GM18502 (cell line): ENCODE results near the gene C22orf42.
"Not testable (repeated sequence)": the region's sequence is repeated elsewhere in the genome, so short reads cannot be mapped to it uniquely, and the experiment has no call there.

Source experiments
- ATAC-seq: cut with Tn5 transposase; IDR thresholded peaks from one replicate; pipeline ENCODE4 v1.9.1; 2021; ENCODE audit warnings: mild to moderate bottlenecking; ENCODE audit not compliant: unreplicated experiment, poor library complexity

Gene C22orf42, protein sequence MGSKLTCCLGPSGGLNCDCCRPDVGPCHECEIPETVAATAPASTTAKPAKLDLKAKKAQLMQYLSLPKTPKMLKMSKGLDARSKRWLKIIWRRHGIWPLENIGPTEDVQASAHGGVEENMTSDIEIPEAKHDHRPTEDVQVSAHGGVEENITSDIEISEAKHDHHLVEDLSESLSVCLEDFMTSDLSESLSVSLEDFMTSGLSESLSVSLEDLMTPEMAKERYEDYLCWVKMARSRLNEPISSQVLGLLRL

DNA sequence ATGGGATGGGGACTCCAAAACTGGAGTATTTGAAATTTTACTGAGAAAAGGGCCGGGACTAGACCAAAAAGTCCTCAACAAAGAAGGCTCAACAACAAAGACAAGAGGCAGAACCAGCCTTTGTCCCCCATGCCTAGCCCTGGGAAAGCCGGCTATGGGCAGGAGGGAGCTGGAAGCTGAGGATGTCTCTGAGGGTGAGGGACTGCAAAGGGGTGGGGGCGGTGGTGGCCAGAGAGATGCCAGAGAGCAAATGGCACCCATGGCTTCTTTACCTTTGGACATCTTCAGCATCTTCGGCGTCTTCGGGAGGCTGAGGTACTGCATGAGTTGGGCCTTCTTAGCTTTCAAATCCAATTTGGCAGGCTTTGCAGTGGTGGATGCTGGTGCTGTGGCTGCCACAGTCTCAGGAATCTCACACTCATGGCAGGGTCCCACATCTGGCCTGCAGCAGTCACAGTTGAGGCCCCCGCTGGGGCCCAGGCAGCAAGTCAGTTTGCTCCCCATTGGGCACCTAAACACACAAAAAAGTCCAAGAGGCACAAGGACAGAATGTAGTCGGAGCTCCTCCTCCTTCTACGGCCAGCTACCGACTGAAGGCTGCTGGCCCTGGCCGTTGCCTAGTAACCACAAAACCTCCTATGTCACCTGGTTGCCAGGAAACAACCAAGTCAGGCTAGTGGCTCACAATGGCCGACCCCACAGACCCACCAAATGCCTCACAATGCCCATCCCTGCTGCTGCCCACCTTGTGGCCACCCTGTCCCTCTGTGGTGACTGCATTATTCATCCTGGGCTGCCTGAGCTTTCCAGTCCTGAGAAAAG lies at the start of gene C22orf42:
TSS of gene C22orf42 (minus strand) at position 592 of the 822 bp plus-strand sequence. CDS start at position 504, 88 bp downstream.
- no peak for ATAC-seq

- no peak for ATAC-seq
These were observed 49.6 kb upstream of the C22orf42 start for GRCh38 chr22:32208681-32209080.

DNA sequence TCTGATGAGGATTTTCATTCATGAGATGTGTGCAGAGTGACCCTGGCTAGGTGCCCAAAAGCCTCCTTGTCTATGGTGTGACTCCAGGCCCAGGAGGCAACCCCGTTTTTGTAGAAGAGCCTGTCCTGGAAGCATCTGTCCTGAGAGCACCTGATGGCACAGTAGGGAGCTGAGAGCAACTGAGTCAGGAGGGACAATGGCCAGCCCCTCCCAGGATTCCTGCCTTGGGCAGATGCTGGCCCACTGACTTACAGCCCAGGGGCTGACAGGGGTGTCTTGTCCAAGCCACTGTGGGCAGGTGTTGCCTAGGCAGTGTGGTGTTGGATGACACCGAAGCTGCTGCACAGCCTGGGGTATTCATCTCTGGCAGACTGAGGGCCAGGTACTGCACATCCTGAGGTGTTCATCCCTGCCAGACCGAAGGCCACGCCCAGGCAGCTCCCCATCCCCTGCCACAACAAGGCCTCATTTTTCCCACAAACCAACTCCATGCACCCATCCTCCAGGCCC lies 48.9 kb upstream of the C22orf42 start:
- ATAC-seq = no peak

- no peak for ATAC-seq
These were observed 48.0 kb upstream of the C22orf42 start for GRCh38 chr22:32206774-32207758.

DNA sequence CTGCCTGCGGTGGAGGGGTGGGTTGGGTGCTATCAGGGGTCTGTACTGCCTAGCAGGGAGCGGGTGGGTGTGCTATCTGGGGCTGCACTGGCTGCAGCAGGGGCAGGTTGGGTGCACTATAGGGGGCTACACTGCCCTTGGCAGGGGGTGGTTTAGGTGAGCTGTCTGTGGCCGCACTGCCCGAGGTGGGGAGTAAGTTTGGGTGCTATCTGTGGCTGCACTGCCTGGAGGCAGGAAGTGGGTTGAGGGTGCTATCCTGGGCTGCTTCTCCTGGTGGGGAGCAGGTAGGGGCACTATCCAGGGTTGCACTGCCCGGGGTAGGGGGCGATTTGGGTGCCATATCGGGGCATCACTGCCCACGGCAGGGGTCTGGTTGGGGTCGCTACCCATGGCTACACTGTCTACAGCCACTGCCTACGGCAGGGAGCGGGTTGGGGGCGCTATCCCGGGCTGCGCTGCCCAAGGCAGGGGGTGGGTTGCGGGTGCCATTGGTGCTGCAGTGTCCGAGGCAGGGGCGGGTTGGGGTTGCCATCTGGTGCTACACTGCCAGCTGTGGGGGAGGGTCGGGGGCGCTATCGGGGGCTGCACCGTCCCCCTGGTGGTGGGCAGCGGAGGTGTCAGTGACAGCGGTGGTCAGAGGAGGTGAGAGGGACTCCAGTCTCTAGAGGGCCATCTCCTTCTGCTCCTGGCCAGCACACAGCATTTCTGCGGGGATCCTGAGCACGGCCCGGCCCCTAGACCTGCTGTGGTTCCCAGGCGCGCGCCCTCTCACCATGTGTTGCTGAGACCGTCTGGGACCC lies 47.1 kb upstream of the C22orf42 start:
- no peak for ATAC-seq

- ATAC-seq = no peak
These were observed 46.0 kb upstream of the C22orf42 start, which contains the start of gene RFPL2 for GRCh38 chr22:32204856-32205722. TSS of gene RFPL2 (minus strand) at chr22:32205073. CDS start at chr22:32202451, 2,622 bp downstream.

GRCh38 chr22:32204040-32204855 lies 45.1 kb upstream of the C22orf42 start:
- no peak for ATAC-seq

GRCh38 chr22:32203181-32204039 lies 44.3 kb upstream of the C22orf42 start:
- no peak for ATAC-seq

DNA sequence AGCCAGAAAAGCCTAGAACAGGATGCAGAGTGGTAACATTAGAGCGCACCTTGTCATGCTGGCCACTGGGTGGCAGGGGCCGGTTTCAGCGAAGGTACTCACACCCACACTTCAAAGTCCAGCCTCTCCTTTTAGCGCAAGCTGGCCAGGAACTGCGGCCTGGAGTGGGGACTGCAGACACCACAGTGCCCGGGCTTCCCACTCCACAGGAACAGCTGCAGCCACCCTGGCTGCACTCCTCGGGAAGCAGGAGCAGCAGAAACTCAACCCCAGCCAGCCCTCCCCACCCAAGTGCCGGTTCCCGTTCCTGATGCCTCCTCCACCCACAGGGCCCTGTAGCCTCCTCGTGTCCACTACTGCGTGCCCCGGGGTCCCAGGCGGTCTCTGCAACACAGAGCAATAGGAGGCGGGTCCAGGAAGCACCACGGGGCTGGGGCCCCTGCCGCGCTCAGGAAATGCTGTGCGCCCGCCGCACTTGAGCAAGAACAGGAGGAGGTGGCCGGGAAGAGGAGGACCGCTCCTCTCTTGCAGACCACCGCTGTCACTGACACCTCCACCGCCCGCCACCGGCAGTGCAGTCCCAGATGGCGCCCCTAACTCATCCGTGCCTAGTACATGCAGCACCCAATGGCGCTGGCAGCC lies 43.6 kb upstream of the C22orf42 start:
- ATAC-seq = no peak

- no peak for ATAC-seq
These were observed 43.0 kb upstream of the C22orf42 start for GRCh38 chr22:32202161-32202538.

DNA sequence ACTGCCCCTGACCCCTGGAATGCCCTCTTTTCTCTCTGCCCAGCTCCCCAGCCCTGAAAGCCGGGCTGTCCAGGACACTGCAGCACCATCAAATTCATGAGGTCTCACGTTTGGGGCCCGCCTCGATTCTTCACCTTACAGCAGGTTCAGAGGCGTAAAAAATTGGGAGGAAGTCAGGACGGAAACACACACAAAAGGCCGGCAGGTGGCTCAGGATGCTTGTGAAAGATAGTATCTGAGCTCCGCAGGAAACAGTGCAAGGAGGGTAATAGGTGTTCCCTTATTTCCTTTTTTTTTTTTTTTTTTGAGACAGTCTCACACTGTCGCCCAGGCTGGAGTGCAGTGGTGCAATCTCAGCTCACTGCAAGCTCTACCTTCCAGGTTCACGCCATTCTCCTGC lies 41.6 kb upstream of the C22orf42 start:
- no peak for ATAC-seq

- ATAC-seq = no peak
These were observed 40.9 kb upstream of the C22orf42 start for GRCh38 chr22:32199961-32200360.

GRCh38 chr22:32199341-32199740 lies 40.2 kb upstream of the C22orf42 start:
- no peak for ATAC-seq

- ATAC-seq = not testable (repeated sequence)
These were observed 38.6 kb upstream of the C22orf42 start for GRCh38 chr22:32197553-32198226.

GRCh38 chr22:32195900-32196299 lies 36.8 kb upstream of the C22orf42 start:
- not testable (repeated sequence) for ATAC-seq

GRCh38 chr22:32193346-32193745 lies 34.2 kb upstream of the C22orf42 start:
- ATAC-seq = not testable (repeated sequence)
